Neural cell (in vitro differentiated cells): Measurements from ENCODE around the gene IDH3A.

Experiments
- RAD21 ChIP-seq: fragments of 450-650 bp; conservative IDR thresholded peaks from 2 replicates; pipeline ENCODE4 v1.6.1; 2014; ENCODE audit warnings: antibody characterized with exemption, mild to moderate bottlenecking, moderate library complexity
- SMC3 ChIP-seq: fragments of 450-650 bp; conservative IDR thresholded peaks from 2 replicates; pipeline ENCODE4 v1.6.1; 2014; ENCODE audit warnings: antibody characterized with exemption, mild to moderate bottlenecking, moderate library complexity; ENCODE audit not compliant: poor library complexity
- TF ChIP-seq, protein P1 (sequence below): fragments of 450-650 bp; IDR thresholded peaks from 2 replicates; pipeline ENCODE4 v1.5.1; 2014; ENCODE audit warnings: antibody characterized with exemption, mild to moderate bottlenecking, moderate library complexity; ENCODE audit not compliant: poor library complexity, severe bottlenecking
- TF ChIP-seq, protein P2 (sequence below): IDR thresholded peaks from 2 replicates; pipeline ENCODE4 v1.6.1; 2012; ENCODE audit warnings: borderline replicate concordance

GRCh38 chr15:78162038-78162437 lies 12.9 kb downstream of the IDH3A start:
- TF ChIP-seq, protein P1, sequence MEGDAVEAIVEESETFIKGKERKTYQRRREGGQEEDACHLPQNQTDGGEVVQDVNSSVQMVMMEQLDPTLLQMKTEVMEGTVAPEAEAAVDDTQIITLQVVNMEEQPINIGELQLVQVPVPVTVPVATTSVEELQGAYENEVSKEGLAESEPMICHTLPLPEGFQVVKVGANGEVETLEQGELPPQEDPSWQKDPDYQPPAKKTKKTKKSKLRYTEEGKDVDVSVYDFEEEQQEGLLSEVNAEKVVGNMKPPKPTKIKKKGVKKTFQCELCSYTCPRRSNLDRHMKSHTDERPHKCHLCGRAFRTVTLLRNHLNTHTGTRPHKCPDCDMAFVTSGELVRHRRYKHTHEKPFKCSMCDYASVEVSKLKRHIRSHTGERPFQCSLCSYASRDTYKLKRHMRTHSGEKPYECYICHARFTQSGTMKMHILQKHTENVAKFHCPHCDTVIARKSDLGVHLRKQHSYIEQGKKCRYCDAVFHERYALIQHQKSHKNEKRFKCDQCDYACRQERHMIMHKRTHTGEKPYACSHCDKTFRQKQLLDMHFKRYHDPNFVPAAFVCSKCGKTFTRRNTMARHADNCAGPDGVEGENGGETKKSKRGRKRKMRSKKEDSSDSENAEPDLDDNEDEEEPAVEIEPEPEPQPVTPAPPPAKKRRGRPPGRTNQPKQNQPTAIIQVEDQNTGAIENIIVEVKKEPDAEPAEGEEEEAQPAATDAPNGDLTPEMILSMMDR: no peak
- no peak for TF ChIP-seq SMC3
- no peak for TF ChIP-seq RAD21
- TF ChIP-seq, protein P2, sequence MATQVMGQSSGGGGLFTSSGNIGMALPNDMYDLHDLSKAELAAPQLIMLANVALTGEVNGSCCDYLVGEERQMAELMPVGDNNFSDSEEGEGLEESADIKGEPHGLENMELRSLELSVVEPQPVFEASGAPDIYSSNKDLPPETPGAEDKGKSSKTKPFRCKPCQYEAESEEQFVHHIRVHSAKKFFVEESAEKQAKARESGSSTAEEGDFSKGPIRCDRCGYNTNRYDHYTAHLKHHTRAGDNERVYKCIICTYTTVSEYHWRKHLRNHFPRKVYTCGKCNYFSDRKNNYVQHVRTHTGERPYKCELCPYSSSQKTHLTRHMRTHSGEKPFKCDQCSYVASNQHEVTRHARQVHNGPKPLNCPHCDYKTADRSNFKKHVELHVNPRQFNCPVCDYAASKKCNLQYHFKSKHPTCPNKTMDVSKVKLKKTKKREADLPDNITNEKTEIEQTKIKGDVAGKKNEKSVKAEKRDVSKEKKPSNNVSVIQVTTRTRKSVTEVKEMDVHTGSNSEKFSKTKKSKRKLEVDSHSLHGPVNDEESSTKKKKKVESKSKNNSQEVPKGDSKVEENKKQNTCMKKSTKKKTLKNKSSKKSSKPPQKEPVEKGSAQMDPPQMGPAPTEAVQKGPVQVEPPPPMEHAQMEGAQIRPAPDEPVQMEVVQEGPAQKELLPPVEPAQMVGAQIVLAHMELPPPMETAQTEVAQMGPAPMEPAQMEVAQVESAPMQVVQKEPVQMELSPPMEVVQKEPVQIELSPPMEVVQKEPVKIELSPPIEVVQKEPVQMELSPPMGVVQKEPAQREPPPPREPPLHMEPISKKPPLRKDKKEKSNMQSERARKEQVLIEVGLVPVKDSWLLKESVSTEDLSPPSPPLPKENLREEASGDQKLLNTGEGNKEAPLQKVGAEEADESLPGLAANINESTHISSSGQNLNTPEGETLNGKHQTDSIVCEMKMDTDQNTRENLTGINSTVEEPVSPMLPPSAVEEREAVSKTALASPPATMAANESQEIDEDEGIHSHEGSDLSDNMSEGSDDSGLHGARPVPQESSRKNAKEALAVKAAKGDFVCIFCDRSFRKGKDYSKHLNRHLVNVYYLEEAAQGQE: no peak
